ENCODE results near the gene FLYWCH2. TPM values are rescaled to one million over a fixed set of nuclear protein-coding genes. Genes with fewer than 3 reads are reported as not detected.

FLYWCH2 gene
- total and polyA plus RNA-seq, 2 donors (not counting 3 experiments of a cell fraction or from before 2014, with no cell fraction given) = 18.3 to 34.6 TPM

- Histone ChIP-seq H2AFZ (ENCODE audit: low read depth, low read length) (no peak overlapping the region), H3K9me3 (replicated peaks; ENCODE audit: control insufficient read depth, insufficient read depth, low read length) (peaks cover 2% of the 10 kb centered on the region), H3K27ac (ENCODE audit: insufficient read depth, low read depth, low read length) (no peak overlapping the region), H3K9me1 (replicated peaks; ENCODE audit: control insufficient read depth, extremely low read depth, insufficient read depth, low read length) (no peaks in the 10 kb centered on the region), H4K20me1 (replicated peaks; ENCODE audit: control insufficient read depth, extremely low read depth, insufficient read depth, low read length) (no peaks in the 10 kb centered on the region), H3K27me3 (ENCODE audit: control insufficient read depth in 2 of 2, insufficient read depth in 2 of 2, low read length in 2 of 2) (peaks cover 2 to 7% of the 10 kb centered on the region in 2 experiments), H3K79me2 (ENCODE audit: control insufficient read depth, insufficient read depth, low read length) (no peaks in the 10 kb centered on the region), H3K4me3 (replicated peaks in 1 of 3; ENCODE audit: insufficient read depth in 1 of 3, low read depth in 1 of 3, low read length in 3 of 3) (no peak overlapping the region), H3K4me2 (ENCODE audit: insufficient read depth, low read length) (no peak overlapping the region), H3K4me1 (ENCODE audit: control insufficient read depth, extremely low read depth, insufficient read depth, low read length) (no peaks in the 10 kb centered on the region), H3K36me3 (ENCODE audit: control insufficient read depth in 2 of 2, extremely low read depth in 1 of 2, insufficient read depth in 2 of 2, low read length in 2 of 2) (no peaks in the 10 kb centered on the region), H3K9ac (replicated peaks; ENCODE audit: extremely low read depth, insufficient read depth, low read length) (no peak overlapping the region)
- BruUV-seq (replicated peaks) = no TSS peak
- ChIA-PET POLR2A (no interaction called here), CTCF (interaction anchor here (1.1 to 1.2 kb wide), 2 partner anchors 11 to 19 kb away, joined by 5 to 10 read pairs; no protein-coding TSS in a partner anchor)
- dilution Hi-C loops (cut with MboI; ENCODE audit: extremely low pct_ligation_motif_present, low sequenced_read_pairs) = no loop called here
- FAIRE-seq (no peak), DNase-seq (ENCODE audit: low read depth, low spot score) (no peak)
- TF ChIP-seq CTCF (IDR thresholded peaks at IDR 0.05; ENCODE audit: extremely low read depth in 1 of 2, insufficient read depth in 1 of 2, low read depth in 1 of 2, low read length in 2 of 2) (no peak), POLR2A (IDR thresholded peaks at IDR 0.05; ENCODE audit: low read depth, low read length) (no peak), MYC (IDR thresholded peaks at IDR 0.05; ENCODE audit: low read depth, low read length) (no peak), EZH2 (IDR thresholded peaks at IDR 0.05; ENCODE audit: borderline replicate concordance, low read depth, low read length, severe bottlenecking) (no peak), POLR2AphosphoS5 (IDR thresholded peaks at IDR 0.05; ENCODE audit: insufficient read depth, low read depth, low read length) (no peak), JUN (IDR thresholded peaks at IDR 0.05; ENCODE audit: borderline replicate concordance, insufficient read depth, insufficient read length, low read depth) (no peak), GATA2 (IDR thresholded peaks at IDR 0.05; ENCODE audit: insufficient read depth, insufficient read length, low read depth, low read length) (no peak), MAX (IDR thresholded peaks at IDR 0.05; ENCODE audit: insufficient read depth, insufficient read length) (no peak), FOS (IDR thresholded peaks at IDR 0.05; ENCODE audit: borderline replicate concordance, insufficient read depth, low read length) (no peak)
- intact Hi-C loops (cut with micrococcal nuclease) = no loop called here
Observed at GRCh38 chr16:2856686-2857450, 26.1 kb upstream of the FLYWCH2 start.

All from endothelial cell of umbilical vein (primary cell).